Left lung (tissue), 10 donors: ENCODE data around the gene GSTT2. TPM values are rescaled to one million over a fixed set of nuclear protein-coding genes. Genes with fewer than 3 reads are reported as not detected.

ENCODE experiments used
- ATAC-seq: fragments of 200-7000 bp; cut with Tn5 transposase; one replicate; pipeline ENCODE4 v1.9.1; 2020; ENCODE audit warnings: moderate library complexity
- DNase-seq, 4 donors: peaks; one replicate each; pipeline ENCODE4 v3.0.0-alpha.2; 2013 to 2020
- H3K27ac ChIP-seq, 2 donors: fragments of 200-600 bp; sonication (generic) in 1 of 2; one replicate each; pipeline versions ENCODE4 v1.5.0 to v1.8.0; 2020 to 2021
- H3K27me3 ChIP-seq, 2 donors: fragments of 200-600 bp; sonication (generic) in 1 of 2; one replicate each; pipeline versions ENCODE4 v1.5.0 to v1.8.0; 2020 to 2021
- H3K36me3 ChIP-seq, 2 donors: fragments of 200-600 bp; sonication (generic) in 1 of 2; one replicate each; pipeline versions ENCODE4 v1.5.0 to v1.8.0; 2020 to 2021
- H3K4me1 ChIP-seq, 2 donors: fragments of 200-600 bp; one replicate each; pipeline ENCODE4 v1.8.0; 2021
- H3K4me3 ChIP-seq, 2 donors: fragments of 200-600 bp; sonication (generic) in 1 of 2; one replicate each; pipeline versions ENCODE4 v1.5.0 to v1.8.0; 2020 to 2021; ENCODE audit warnings: mild to moderate bottlenecking in 1 of 2
- H3K9me3 ChIP-seq, 2 donors: fragments of 200-600 bp; sonication (generic) in 1 of 2; one replicate each; pipeline versions ENCODE4 v1.5.0 to v1.8.0; 2020 to 2021
- CTCF ChIP-seq, 2 donors: fragments of 200-600 bp; sonication (generic) in 1 of 2; IDR thresholded peaks; one replicate each; pipeline versions ENCODE4 v1.5.0 to v1.8.0; 2021; ENCODE audit warnings: antibody characterized with exemption in 2 of 2
- intact Hi-C, 2 donors: fragments of 100-400 bp; cut with DNase I; formaldehyde crosslinking; loops; one replicate each; pipeline versions ENCODE4 v1.11.2 to v1.14.2; 2022
- polyA plus RNA-seq, 6 donors: library from polyadenylated mRNA; unstranded; fragments of 120-200 nt; gene quantifications; one replicate each; pipeline ENCODE4 v1.2.1, GENCODE V29; 2013; ENCODE audit not compliant: insufficient read length in 6 of 6
- total RNA-seq, 2 donors: library from RNA; stranded (reverse); fragmentation: NEBNext Ultra II Directional; extraction: Animal tissue kit (Norgen Biotek cat#: 25700); gene quantifications; one replicate each; pipeline ENCODE4 v1.2.1, GENCODE V29; 2021
- donor health status: DM: no; HTN: yes; CAD: no.
- donor health status: DM: no; HTN: no; CAD: no.

Gene GSTT2
- total and polyA plus RNA-seq, 8 donors, result 0.27 to 2.6 (median 1.1) TPM; not detected in 1

- H3K4me1 ChIP-seq, result no peaks in the 10 kb centered on the region
- no peak for TF ChIP-seq CTCF (IDR thresholded peaks at IDR 0.05)
- no peak overlapping the region for H3K27ac ChIP-seq
- no peak overlapping the region for H3K4me3 ChIP-seq
- H3K9me3 ChIP-seq, result no peaks in the 10 kb centered on the region
- ATAC-seq, result no peak
- H3K27me3 ChIP-seq, result no peaks in the 10 kb centered on the region
- peak in 1 of 4 donors; percentile 74 for DNase-seq
- intact Hi-C loops, result no loop called here
- no peaks in the 10 kb centered on the region for H3K36me3 ChIP-seq
Observed at GRCh38 chr22:24001314-24001713, 21.4 kb downstream of the GSTT2 start.

GRCh38 chr22:24002272-24002671, 22.3 kb downstream of the GSTT2 start:
- intact Hi-C loops, result no loop called here
- Histone ChIP-seq H3K9me3 (no peaks in the 10 kb centered on the region), H3K4me3 (no peak overlapping the region), H3K4me1 (no peaks in the 10 kb centered on the region), H3K36me3 (no peaks in the 10 kb centered on the region), H3K27me3 (no peaks in the 10 kb centered on the region), H3K27ac (no peak overlapping the region)
- DNase-seq (no peak), ATAC-seq (no peak)
- no peak for TF ChIP-seq CTCF (IDR thresholded peaks at IDR 0.05)

GRCh38 chr22:24002851-24003250, 22.9 kb downstream of the GSTT2 start:
- no peak for TF ChIP-seq CTCF (IDR thresholded peaks at IDR 0.05)
- intact Hi-C loops, result no loop called here
- Histone ChIP-seq H3K9me3 (no peaks in the 10 kb centered on the region), H3K36me3 (no peaks in the 10 kb centered on the region), H3K27ac (no peak overlapping the region), H3K27me3 (no peaks in the 10 kb centered on the region), H3K4me3 (no peak overlapping the region), H3K4me1 (no peaks in the 10 kb centered on the region)
- no peak for DNase-seq
- no peak for ATAC-seq

GRCh38 chr22:24003887-24004286, 24.0 kb downstream of the GSTT2 start:
- TF ChIP-seq CTCF (IDR thresholded peaks at IDR 0.05), result no peak
- no peaks in the 10 kb centered on the region for H3K4me1 ChIP-seq
- H3K9me3 ChIP-seq, result no peaks in the 10 kb centered on the region
- no peaks in the 10 kb centered on the region for H3K27me3 ChIP-seq
- intact Hi-C loops, result no loop called here
- DNase-seq (no peak), ATAC-seq (no peak)
- no peak overlapping the region for H3K27ac ChIP-seq
- H3K4me3 ChIP-seq, result no peak overlapping the region
- no peaks in the 10 kb centered on the region for H3K36me3 ChIP-seq

GRCh38 chr22:24005201-24005600, 25.3 kb downstream of the GSTT2 start, which contains the start of gene GSTT4:
GSTT4 (minus strand) TSS chr22:24005453; CDS start chr22:24005356, 97 bp downstream.
- Histone ChIP-seq H3K4me1 (no peaks in the 10 kb centered on the region), H3K9me3 (no peaks in the 10 kb centered on the region), H3K27me3 (no peaks in the 10 kb centered on the region), H3K4me3 (no peak within 1 kb of the TSS), H3K36me3 (no peaks in the 10 kb centered on the region), H3K27ac (no peak within 1 kb of the TSS)
- DNase-seq (peak in 1 of 4 donors; percentile 69), ATAC-seq (no peak)
- TF ChIP-seq CTCF (IDR thresholded peaks at IDR 0.05), result no peak
- intact Hi-C loops, result no loop called here
